NB4 (cell line): ENCODE data around the gene MGAT1.
"Not testable (repeated sequence)": the region's sequence is repeated elsewhere in the genome, so short reads cannot be mapped to it uniquely, and the experiment has no call there.

Experiments
- POLR2A ChIP-seq: IDR thresholded peaks from 2 replicates; pipeline ENCODE4 v1.6.1; 2011; ENCODE audit warnings: mild to moderate bottlenecking; ENCODE audit not compliant: insufficient read length; ENCODE audit errors: extremely low read depth
- TF ChIP-seq, protein P1 (sequence below): IDR thresholded peaks from one replicate; pipeline ENCODE4 v1.5.1; 2012; ENCODE audit warnings: low read depth, low read length
- TF ChIP-seq, protein P2 (sequence below): IDR thresholded peaks from 2 replicates; pipeline ENCODE4 v1.6.1; 2011; ENCODE audit warnings: low read depth, low read length

DNA sequence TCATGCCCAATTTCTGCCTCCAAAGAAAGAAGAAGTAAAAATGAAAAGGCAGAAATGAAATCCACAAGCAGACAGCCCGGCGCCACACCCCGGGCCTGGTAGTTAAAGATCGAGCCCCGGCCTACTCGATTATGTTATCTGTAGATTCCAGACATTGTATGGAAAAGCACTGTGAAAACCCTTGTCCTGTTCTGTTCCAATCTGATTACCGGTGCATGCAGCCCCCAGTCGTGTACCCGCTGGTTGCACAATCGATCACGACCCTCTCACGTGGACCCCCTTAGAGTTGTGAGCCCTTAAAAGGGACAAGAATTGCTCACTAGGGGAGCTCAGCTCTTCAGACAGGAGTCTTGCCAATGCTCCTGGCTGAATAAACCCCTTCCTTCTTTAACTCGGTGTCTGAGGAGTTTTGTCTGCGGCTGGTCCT is 20.7 kb downstream of the MGAT1 start:
- not testable (repeated sequence) for TF ChIP-seq POLR2A
- TF ChIP-seq, protein P1, sequence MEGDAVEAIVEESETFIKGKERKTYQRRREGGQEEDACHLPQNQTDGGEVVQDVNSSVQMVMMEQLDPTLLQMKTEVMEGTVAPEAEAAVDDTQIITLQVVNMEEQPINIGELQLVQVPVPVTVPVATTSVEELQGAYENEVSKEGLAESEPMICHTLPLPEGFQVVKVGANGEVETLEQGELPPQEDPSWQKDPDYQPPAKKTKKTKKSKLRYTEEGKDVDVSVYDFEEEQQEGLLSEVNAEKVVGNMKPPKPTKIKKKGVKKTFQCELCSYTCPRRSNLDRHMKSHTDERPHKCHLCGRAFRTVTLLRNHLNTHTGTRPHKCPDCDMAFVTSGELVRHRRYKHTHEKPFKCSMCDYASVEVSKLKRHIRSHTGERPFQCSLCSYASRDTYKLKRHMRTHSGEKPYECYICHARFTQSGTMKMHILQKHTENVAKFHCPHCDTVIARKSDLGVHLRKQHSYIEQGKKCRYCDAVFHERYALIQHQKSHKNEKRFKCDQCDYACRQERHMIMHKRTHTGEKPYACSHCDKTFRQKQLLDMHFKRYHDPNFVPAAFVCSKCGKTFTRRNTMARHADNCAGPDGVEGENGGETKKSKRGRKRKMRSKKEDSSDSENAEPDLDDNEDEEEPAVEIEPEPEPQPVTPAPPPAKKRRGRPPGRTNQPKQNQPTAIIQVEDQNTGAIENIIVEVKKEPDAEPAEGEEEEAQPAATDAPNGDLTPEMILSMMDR, result not testable (repeated sequence)
- TF ChIP-seq, protein P2, sequence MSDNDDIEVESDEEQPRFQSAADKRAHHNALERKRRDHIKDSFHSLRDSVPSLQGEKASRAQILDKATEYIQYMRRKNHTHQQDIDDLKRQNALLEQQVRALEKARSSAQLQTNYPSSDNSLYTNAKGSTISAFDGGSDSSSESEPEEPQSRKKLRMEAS, result not testable (repeated sequence)
